Subcutaneous adipose tissue (tissue), 4 donors: ENCODE measurements around the gene CSF2. TPM values are rescaled to one million over a fixed set of nuclear protein-coding genes. Genes with fewer than 3 reads are reported as not detected.

Source experiments
- total RNA-seq, 4 donors: library from RNA; depleted of rRNA; stranded (reverse); fragments of >200 nt; gene quantifications; one replicate each; pipeline ENCODE4 v1.1.0, GENCODE V29; 2016
- TF ChIP-seq, protein P1 (sequence below): fragments of 450-650 bp; IDR thresholded peaks from one replicate; pipeline ENCODE4 v1.5.1; 2016; ENCODE audit warnings: low read depth, mild to moderate bottlenecking, control low read depth, antibody characterized with exemption, moderate library complexity

Gene CSF2
- total RNA-seq, 4 donors from 2014 or later, result not detected

DNA sequence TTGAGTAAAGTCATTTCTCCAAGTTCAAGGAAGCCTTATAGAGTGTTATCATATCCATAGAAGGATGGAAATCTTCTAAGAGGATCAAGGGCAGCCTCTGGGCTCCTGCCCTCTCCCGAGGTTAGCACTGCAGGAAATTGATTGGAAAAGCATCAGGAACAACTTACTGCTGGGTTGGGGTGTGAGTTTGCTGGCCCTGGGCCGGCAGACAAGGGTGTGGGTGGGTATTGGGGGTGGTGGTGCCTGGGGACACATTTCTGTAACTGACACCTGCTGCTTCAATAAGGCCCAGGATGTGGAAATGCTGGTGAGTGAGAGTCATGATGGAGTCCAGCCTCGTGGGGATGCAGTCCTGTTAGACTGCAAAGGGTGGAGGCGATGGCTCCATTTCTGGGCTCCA lies 5.5 kb downstream of the CSF2 start:
- TF ChIP-seq, protein P1, sequence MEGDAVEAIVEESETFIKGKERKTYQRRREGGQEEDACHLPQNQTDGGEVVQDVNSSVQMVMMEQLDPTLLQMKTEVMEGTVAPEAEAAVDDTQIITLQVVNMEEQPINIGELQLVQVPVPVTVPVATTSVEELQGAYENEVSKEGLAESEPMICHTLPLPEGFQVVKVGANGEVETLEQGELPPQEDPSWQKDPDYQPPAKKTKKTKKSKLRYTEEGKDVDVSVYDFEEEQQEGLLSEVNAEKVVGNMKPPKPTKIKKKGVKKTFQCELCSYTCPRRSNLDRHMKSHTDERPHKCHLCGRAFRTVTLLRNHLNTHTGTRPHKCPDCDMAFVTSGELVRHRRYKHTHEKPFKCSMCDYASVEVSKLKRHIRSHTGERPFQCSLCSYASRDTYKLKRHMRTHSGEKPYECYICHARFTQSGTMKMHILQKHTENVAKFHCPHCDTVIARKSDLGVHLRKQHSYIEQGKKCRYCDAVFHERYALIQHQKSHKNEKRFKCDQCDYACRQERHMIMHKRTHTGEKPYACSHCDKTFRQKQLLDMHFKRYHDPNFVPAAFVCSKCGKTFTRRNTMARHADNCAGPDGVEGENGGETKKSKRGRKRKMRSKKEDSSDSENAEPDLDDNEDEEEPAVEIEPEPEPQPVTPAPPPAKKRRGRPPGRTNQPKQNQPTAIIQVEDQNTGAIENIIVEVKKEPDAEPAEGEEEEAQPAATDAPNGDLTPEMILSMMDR, result no peak

DNA sequence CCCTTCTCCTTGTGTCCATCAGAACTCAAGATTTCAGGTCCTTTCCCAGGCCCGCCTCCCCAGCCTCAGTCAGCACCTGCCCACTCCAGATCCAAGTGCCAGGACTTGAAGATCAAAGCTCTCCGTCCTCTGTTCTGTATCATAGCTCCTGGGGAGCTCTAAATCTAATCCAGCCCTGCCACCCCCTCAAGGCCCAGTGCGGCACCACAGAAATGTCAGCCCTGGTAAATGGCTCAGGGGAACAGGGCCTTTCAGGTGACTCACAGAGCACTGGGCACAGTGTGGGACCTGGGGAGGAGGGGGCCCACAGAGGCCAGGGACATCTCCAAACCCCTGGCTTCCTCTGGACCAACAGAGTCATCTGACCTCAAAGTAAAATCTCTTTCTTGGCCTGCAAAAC lies 6.0 kb downstream of the CSF2 start:
- TF ChIP-seq, protein P1, result no peak

DNA sequence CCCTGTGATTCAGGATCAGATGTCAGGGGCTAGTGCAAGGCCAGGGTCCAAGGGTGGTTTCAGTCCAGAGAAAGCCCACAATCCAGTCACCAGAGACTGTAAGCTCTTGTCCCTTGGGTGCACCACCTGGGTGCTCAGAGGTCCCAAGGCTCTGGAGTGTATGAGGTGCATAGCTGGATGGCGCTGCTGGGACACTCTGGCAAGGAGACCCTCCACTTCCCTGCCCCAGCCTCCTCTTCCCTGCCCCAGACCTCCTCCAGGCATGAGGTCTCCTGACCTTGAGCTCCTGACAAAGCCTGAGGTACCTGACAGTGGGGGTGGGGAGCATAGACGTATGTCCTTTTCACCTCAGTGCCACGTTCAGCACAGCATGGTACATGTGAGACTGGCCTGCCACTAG lies 7.0 kb downstream of the CSF2 start:
- TF ChIP-seq, protein P1, result no peak

DNA sequence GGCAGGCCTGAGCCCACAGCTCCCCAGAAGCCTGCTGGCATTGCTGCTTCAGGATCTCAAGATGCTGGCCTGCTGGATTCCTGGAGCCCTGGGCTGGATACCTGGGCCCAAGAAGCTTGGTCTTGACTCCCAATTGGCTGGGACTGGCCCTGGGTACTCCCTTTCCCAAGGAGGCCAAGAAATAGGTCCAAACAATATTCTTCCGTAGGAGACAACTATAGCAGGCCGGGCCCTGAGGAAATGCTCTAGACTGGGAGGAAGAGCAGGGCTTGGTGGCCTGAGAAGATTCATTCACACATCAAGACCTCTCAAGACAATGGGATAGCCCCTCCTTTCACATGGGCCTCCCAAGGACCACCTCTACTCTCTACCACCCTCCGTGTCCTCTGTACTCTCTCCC lies 7.9 kb downstream of the CSF2 start:
- TF ChIP-seq, protein P1, result no peak

DNA sequence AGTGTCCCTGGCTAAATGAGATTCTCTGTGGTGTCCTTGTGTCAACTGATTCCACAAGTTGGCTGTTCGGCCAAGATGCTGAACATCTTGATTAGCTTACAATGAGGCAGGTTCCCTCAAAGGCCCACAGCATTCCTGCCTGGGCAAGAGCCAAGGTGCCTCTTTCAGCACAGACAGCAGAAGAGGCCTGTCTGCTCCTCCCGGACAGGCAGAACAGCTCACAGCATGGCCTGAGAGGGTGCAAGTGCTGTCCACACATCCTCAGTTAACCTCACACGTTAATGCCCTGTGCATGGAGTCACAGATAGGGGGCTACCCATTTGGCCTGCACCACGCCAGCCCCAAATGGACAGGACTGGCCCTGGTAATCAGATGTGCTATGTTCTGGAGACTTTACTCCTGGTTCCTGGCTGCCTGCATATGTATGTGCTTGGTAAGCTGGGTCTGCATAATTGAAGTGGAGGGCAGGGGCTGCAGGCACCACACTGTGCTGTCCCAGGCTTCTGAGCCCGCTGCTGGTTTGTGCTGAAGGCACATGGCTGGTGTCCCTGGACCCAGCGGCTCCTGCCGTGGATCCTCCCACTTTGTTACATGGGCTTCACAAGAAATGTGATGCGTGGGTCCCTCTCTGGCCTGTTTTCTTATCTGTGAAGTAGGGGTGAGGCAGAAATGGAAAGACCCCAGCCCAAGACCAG lies 8.9 kb downstream of the CSF2 start:
- TF ChIP-seq, protein P1, result no peak

DNA sequence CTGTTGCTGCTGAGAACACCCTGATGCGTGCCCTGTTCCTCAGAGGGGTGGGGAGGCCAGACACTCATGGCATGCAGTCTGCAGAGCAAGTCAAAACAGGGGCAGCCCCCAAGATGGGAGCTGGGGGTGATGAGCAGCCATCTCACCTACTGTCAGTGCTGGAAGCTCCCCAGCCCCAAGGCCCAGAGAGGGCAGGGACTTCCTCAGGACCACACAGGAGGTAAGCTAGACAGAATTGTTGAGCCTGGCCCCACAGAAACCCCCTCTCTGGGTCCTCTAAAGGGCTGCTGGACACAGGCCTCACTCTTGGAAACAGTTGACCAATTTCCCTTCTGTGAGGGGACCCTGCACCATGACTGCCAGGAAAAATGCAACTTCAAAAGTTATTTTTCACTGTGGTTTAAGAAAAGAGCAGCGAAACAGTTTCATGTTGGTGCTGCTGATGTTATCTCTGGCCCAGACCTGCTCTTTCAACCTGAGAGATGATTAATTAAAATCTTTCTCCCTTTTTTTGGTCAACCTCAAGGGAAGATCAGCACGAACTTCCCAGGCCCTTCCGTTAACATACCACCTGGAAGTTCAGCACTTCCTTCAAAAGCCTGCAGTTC lies 9.6 kb downstream of the CSF2 start:
- TF ChIP-seq, protein P1, result no peak

DNA sequence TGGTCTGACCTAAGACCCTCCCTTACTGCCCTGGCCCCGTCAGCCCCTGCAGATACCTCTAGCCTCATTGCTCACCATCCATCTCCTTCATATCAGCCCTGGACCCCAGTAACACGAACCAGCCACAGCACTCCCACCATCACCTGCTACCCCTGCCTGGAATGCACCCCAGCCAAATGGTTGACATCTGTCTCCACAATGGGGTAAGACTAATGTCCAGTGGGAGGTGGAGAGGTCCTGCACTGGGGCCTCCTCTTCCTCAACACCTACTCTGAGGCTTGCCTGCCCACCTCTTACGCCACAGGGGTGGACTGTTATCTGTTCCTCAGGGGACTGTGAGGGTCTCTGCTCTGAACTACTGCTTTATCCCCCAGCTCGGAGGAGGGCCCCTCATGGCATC lies 12.1 kb downstream of the CSF2 start:
- TF ChIP-seq, protein P1, result no peak
